ENCODE measurements around the gene RNF40. TPM values are rescaled to one million over a fixed set of nuclear protein-coding genes. Genes with fewer than 3 reads are reported as not detected.

RNF40 gene
- total RNA-seq, 4 donors from 2014 or later = 53.8 to 81.1 (median 73.4) TPM

- H3K9me3 ChIP-seq = no peaks in the 10 kb centered on the region
- no peak for DNase-seq
- peak overlapping the region; percentile 85 to 91 (median 88) for H3K27ac ChIP-seq
- H3K4me3 ChIP-seq = peak overlapping the region in 3 of 4 donors; percentile 93 to 98 (median 93)
- H3K27me3 ChIP-seq = no peaks in the 10 kb centered on the region
- no peak for TF ChIP-seq POLR2A (IDR thresholded peaks at IDR 0.05)
- no peak for TF ChIP-seq CTCF (IDR thresholded peaks at IDR 0.05)
- WGBS, 2 donors = 32 to 33% methylated on average over 3 of the region's 3 CpGs
- H3K36me3 ChIP-seq = peaks cover 10 to 57% (median 16%) of the 10 kb centered on the region in 3 donors
- intact Hi-C loops (cut with DNase I) = no loop called here
- H3K4me1 ChIP-seq = peaks cover 7 to 34% (median 10%) of the 10 kb centered on the region in 3 donors
Observed at GRCh38 chr16:30747331-30747730, 14.8 kb upstream of the RNF40 start.

DNA sequence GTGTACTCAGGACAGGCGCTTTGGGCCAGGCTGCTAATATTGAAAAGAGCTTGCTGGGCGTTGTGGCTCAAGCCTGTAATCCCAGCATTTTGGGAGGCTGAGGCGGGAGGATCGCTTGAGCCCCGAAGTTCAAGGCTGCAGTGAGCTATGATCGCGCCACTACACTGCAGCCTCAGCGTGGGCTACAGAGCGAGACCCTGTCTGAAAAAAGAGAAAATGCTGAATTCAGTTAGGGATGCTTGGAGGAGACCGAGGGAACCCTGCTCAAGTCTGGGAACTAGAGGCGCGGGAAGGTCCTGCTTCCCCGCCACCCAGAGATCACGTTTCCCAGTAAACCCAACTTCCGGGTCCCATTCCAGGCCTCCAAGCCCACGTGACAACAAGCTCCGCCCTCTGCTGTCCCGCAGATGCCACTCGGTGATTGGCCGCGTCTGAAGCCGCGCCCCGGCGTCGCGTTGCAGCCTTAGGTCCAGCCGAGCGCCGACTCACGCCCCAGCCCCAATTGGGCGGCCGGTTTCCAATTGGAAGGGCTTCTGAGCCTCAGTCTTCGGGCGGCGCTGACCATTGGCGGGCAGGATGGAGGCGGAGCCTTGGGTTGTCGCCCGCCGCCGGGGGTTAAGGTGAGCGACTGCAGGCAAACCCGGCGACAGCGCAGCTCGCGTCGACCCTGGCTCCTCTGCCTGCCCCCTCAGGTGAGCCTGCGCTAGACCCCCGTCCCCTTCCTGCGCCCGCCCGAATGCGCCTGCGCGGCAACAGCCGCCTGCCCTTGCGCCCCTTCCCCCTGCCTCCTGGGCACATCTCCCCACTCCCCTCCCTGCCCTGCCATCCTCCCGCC lies 14.1 kb upstream of the RNF40 start, which contains the start of gene PHKG2:
PHKG2 (plus strand) TSS at position 627 of the 835 bp plus-strand sequence. CDS start 396 bp downstream, outside the sequence.
- H3K4me1 ChIP-seq = peaks cover 7 to 32% (median 10%) of the 10 kb centered on the region in 3 donors
- peak within 1 kb of the TSS; percentile 92 to 98 (median 93) for H3K4me3 ChIP-seq
- WGBS, 2 donors = 2 to 4% methylated on average over 24 to 25 of the region's 60 CpGs
- peaks cover 9 to 57% (median 16%) of the 10 kb centered on the region in 3 donors for H3K36me3 ChIP-seq
- intact Hi-C loops (cut with DNase I) = no loop called here
- no peaks in the 10 kb centered on the region for H3K9me3 ChIP-seq
- no peaks in the 10 kb centered on the region for H3K27me3 ChIP-seq
- peak within 1 kb of the TSS; percentile 86 to 91 (median 89) for H3K27ac ChIP-seq
- TF ChIP-seq CTCF (IDR thresholded peaks at IDR 0.05) (peak in 1 of 6 experiments; percentile 11), POLR2A (IDR thresholded peaks at IDR 0.05) (peak in 3 of 4 donors; percentile 49 to 57 (median 53))
- peak; percentile 90 for DNase-seq

DNA sequence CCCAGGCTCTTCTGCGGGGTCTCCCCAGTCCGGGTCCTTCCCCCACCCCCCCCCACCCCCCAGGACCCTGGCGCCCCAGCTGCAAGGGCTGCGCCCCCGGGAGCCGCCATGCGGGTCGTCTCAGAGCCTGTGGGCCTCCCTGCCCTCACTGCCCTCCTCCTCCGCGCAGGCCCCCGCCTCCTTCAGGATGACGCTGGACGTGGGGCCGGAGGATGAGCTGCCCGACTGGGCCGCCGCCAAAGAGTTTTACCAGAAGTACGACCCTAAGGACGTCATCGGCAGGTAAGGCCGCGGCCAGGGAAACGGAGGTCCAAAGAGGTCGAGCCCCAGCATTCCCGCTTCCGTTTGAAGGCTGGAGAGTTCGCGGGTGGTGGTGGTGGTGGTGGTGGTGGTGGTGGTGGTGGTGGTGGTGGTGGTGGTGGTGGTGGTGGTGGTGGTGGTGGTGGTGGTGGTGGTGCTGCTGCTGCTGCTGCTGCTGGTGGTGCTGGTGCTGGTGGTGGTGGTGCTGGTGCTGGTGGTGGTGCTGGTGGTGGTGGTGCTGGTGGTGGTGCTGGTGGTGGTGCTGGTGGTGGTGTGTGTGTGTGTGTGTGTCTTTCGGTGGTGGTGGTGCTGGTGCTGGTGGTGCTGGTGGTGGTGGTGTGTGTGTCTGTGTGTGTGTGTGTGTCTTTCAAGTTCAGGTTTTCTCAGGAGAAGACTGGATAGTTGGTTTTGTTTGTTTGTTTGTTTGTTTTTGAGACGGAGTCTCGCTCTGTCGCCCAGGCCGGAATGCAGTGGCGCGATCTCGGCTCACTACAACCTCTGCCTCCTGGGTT lies 13.3 kb upstream of the RNF40 start:
- 32 to 73% methylated on average over 7 to 19 of the region's 36 CpGs for WGBS, 2 donors

DNA sequence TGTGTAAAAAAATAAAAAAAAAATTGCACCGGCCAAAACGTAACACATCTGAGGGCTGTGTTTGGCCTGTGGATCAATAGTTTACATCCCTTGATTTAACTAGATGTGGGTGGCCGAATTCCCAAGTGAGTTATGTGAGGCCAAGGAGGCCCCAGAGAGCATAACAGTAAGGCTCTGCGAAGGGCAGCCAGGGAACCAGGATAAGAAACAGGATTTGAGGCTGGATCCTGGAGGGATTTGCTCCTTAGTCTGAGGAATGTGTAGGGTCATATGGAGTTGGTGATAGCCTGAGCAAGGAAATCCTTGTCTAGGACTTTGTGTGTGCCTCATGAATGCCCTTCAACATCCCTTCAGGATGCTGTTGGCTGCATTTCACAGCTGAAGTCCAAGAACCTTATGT lies 11.9 kb upstream of the RNF40 start:
- Histone ChIP-seq H3K4me3 (no peak overlapping the region), H3K27me3 (no peaks in the 10 kb centered on the region), H3K4me1 (peaks cover 7 to 32% (median 10%) of the 10 kb centered on the region in 3 donors), H3K27ac (no peak overlapping the region), H3K9me3 (no peaks in the 10 kb centered on the region), H3K36me3 (peaks cover 12 to 57% (median 18%) of the 10 kb centered on the region in 3 donors)
- no peak for DNase-seq
- intact Hi-C loops (cut with DNase I) = no loop called here
- TF ChIP-seq CTCF (IDR thresholded peaks at IDR 0.05) (no peak), POLR2A (IDR thresholded peaks at IDR 0.05) (no peak)
- 84 to 93% methylated on average over 4 of the region's 4 CpGs for WGBS, 2 donors

More for the DNA sequence above, 13.3 kb upstream of the RNF40 start:
- H3K27me3 ChIP-seq = no peaks in the 10 kb centered on the region
- H3K36me3 ChIP-seq = peaks cover 12 to 57% (median 14%) of the 10 kb centered on the region in 3 donors
- intact Hi-C loops (cut with DNase I) = no loop called here
- TF ChIP-seq CTCF (IDR thresholded peaks at IDR 0.05) (no peak), POLR2A (IDR thresholded peaks at IDR 0.05) (no peak)
- H3K4me3 ChIP-seq = peak overlapping the region; percentile 92 to 98 (median 93)
- DNase-seq = no peak
- peak overlapping the region; percentile 86 to 91 (median 89) for H3K27ac ChIP-seq
- peaks cover 7 to 32% (median 10%) of the 10 kb centered on the region in 3 donors for H3K4me1 ChIP-seq
- H3K9me3 ChIP-seq = no peaks in the 10 kb centered on the region
